AG04450 (cell line): ENCODE measurements around the gene ETV5. TPM values are rescaled to one million over a fixed set of nuclear protein-coding genes. Genes with fewer than 3 reads are reported as not detected.

Experiments
- CTCF ChIA-PET: fragments of 300-600, 350-600 bp; formaldehyde crosslinking; extraction: SDS; loops from one replicate; lab custom pipeline; 2022; ENCODE audit warnings: antibody characterized with exemption, inconsistent platforms; lab: Charles Lee
- POLR2A ChIA-PET: fragments of 350-600 bp; formaldehyde crosslinking; extraction: SDS; loops from one replicate; lab custom pipeline; 2021; ENCODE audit warnings: antibody characterized with exemption, inconsistent platforms; lab: Yijun Ruan, JAX
- DNase-seq: peaks from one replicate; pipeline ENCODE4 v3.0.0-alpha.2; 2011; ENCODE audit warnings: low read depth, low spot score
- H3K27ac ChIP-seq: one replicate; pipeline ENCODE4 v1.5.1; 2012; ENCODE audit warnings: low read depth, low read length, control low read depth
- H3K27me3 ChIP-seq: one replicate; pipeline ENCODE4 v1.6.0; 2012; ENCODE audit warnings: low read length; ENCODE audit not compliant: control insufficient read depth, insufficient read depth
- H3K4me3 ChIP-seq: 2 replicates; pipeline ENCODE4 v1.5.1; 2011; ENCODE audit warnings: mild to moderate bottlenecking, low read depth, low read length, control low read depth
- H3K9me3 ChIP-seq: 2 replicates; pipeline ENCODE4 v1.5.1; 2012; ENCODE audit warnings: low read length; ENCODE audit not compliant: control insufficient read depth, insufficient read depth
- CTCF ChIP-seq: IDR thresholded peaks from 2 replicates; pipeline ENCODE4 v1.5.1; 2011; ENCODE audit warnings: low read depth, low read length, control low read depth, inconsistent platforms
- polyA plus RNA-seq: library from polyadenylated mRNA; depleted of rRNA; stranded (reverse); fragments of >200 nt; gene quantifications from 2 replicates; pipeline ENCODE4 v1.2.3, GENCODE V29; 2011

ETV5 gene
- polyA plus RNA-seq, 1 experiment = 33.7 TPM

GRCh38 chr3:186121278-186121677, 12.4 kb upstream of the ETV5 start:
- TF ChIP-seq CTCF = no peak
- Histone ChIP-seq H3K9me3 (no peaks in the 10 kb centered on the region), H3K4me3 (no peak overlapping the region), H3K27me3 (peaks cover 21% of the 10 kb centered on the region), H3K27ac (no peak overlapping the region)
- DNase-seq = no peak
- ChIA-PET POLR2A (no interaction called here), CTCF (no interaction called here)

GRCh38 chr3:186119499-186119898, 10.6 kb upstream of the ETV5 start:
- no peak for TF ChIP-seq CTCF
- CTCF ChIA-PET = no interaction called here
- no peak overlapping the region for H3K27ac ChIP-seq
- H3K9me3 ChIP-seq = no peaks in the 10 kb centered on the region
- peaks cover 26% of the 10 kb centered on the region for H3K27me3 ChIP-seq
- no peak overlapping the region for H3K4me3 ChIP-seq
- no peak for DNase-seq
- POLR2A ChIA-PET = no interaction called here

GRCh38 chr3:186118692-186119091, 9.8 kb upstream of the ETV5 start:
- no peak for DNase-seq
- CTCF ChIA-PET = interaction anchor here (1.2 kb wide), 1 partner anchor 135 kb away, joined by 3 read pairs; no protein-coding TSS in a partner anchor
- H3K27ac ChIP-seq = no peak overlapping the region
- no peaks in the 10 kb centered on the region for H3K9me3 ChIP-seq
- POLR2A ChIA-PET = no interaction called here
- no peak overlapping the region for H3K4me3 ChIP-seq
- H3K27me3 ChIP-seq = peaks cover 24% of the 10 kb centered on the region
- no peak for TF ChIP-seq CTCF

GRCh38 chr3:186117521-186118134, 8.7 kb upstream of the ETV5 start:
- POLR2A ChIA-PET = no interaction called here
- H3K9me3 ChIP-seq = no peaks in the 10 kb centered on the region

More at GRCh38 chr3:186117521-186118134, 8.7 kb upstream of the ETV5 start:
- CTCF ChIA-PET = interaction anchor here (1.2 kb wide), 1 partner anchor 134 kb away, joined by 3 read pairs; no protein-coding TSS in a partner anchor
- Histone ChIP-seq H3K27me3 (peaks cover 24% of the 10 kb centered on the region), H3K27ac (no peak overlapping the region), H3K4me3 (no peak overlapping the region)
- TF ChIP-seq CTCF = no peak
- no peak for DNase-seq
